GM12878 (cell line): ENCODE data around the gene WDR48. TPM values are rescaled to one million over a fixed set of nuclear protein-coding genes. Genes with fewer than 3 reads are reported as not detected.

Experiments used
- ATAC-seq: fragments of 200-7000 bp; cut with Tn5 transposase; 3 replicates; pipeline ENCODE4 v1.9.1; 2020; ENCODE audit warnings: mild to moderate bottlenecking, moderate library complexity
- BruUV-seq: library from RNA; stranded (reverse); fragments of 400-500 nt; replicated peaks from 2 replicates; lab custom pipeline; 2021; lab: Mats Ljungman, UMichigan
- CTCF ChIA-PET: fragments of 300-600 bp; sonication (Branson Sonifier 250); formaldehyde crosslinking; extraction: SDS; loops from one replicate; lab custom pipeline; 2021; ENCODE audit warnings: inconsistent platforms; lab: Yijun Ruan, JAX
- POLR2A ChIA-PET: fragments of 350-600 bp; formaldehyde crosslinking; extraction: SDS; loops from one replicate; lab custom pipeline; 2021; ENCODE audit warnings: inconsistent platforms; lab: Charles Lee
- RAD21 ChIA-PET: fragments of 300-600 bp; sonication (Branson Sonifier 250); formaldehyde crosslinking; loops from one replicate; lab custom pipeline; 2023; ENCODE audit warnings: antibody characterized with exemption; ENCODE audit not compliant: unreplicated experiment; lab: Charles Lee
- SMC1A ChIA-PET: fragments of 300-600 bp; sonication (Branson Sonifier 250); formaldehyde crosslinking; loops from one replicate; lab custom pipeline; 2023; ENCODE audit not compliant: unreplicated experiment, uncharacterized antibody; lab: Charles Lee
- DNase-seq: peaks from one replicate; pipeline ENCODE4 v3.0.0-alpha.2; 2011; ENCODE audit warnings: low read depth, low spot score
- FAIRE-seq: peaks from 3 replicates; lab custom pipeline; 2011; peaks lifted over from hg19 to GRCh38; lab: Jason Lieb, UNC
- H2AFZ ChIP-seq: 2 replicates; pipeline ENCODE4 v1.6.0; 2011; ENCODE audit warnings: low read depth, low read length, control low read depth; ENCODE audit not compliant: control insufficient read depth
- H3K27ac ChIP-seq: 2 replicates; pipeline ENCODE4 v1.5.1; 2011; ENCODE audit warnings: control low read depth; ENCODE audit not compliant: control insufficient read depth, insufficient read depth
- H3K27me3 ChIP-seq, 2 experiments: replicated peaks in 1 of 2; 2 replicates each; pipeline versions ENCODE4 v1.6.0 to v1.6.1; 2011; ENCODE audit warnings: low read length in 1 of 2; ENCODE audit not compliant: control insufficient read depth in 2 of 2, insufficient read depth in 2 of 2
- H3K36me3 ChIP-seq, 2 experiments: 2 replicates each; pipeline ENCODE4 v1.5.1; 2011; ENCODE audit warnings: low read length in 1 of 2; ENCODE audit not compliant: control insufficient read depth in 2 of 2, insufficient read depth in 2 of 2
- H3K4me1 ChIP-seq: 2 replicates; pipeline ENCODE4 v1.6.1; 2011; ENCODE audit warnings: mild to moderate bottlenecking, low read length, moderate library complexity, mixed read lengths; ENCODE audit not compliant: control insufficient read depth, insufficient read depth
- H3K4me2 ChIP-seq: 2 replicates; pipeline ENCODE4 v1.6.0; 2011; ENCODE audit warnings: control low read depth; ENCODE audit not compliant: control insufficient read depth, insufficient read depth
- H3K4me3 ChIP-seq: fragments of 200-600 bp; sonication (generic); 2 replicates; pipeline ENCODE4 v1.5.1; 2016
- H3K79me2 ChIP-seq: 2 replicates; pipeline ENCODE4 v1.6.0; 2011; ENCODE audit warnings: low read length; ENCODE audit not compliant: control insufficient read depth, insufficient read depth
- H3K9ac ChIP-seq: 2 replicates; pipeline ENCODE4 v1.8.0; 2011; ENCODE audit warnings: low read length, control low read depth, mixed read lengths; ENCODE audit not compliant: control insufficient read depth, insufficient read depth
- H3K9me3 ChIP-seq: replicated peaks from 3 replicates; pipeline ENCODE4 v1.5.1; 2011; ENCODE audit warnings: mild to moderate bottlenecking, low read length; ENCODE audit not compliant: control insufficient read depth, insufficient read depth
- H4K20me1 ChIP-seq: 2 replicates; pipeline ENCODE4 v1.6.0; 2011; ENCODE audit not compliant: control insufficient read depth, insufficient read depth
- CHD1 ChIP-seq: IDR thresholded peaks from 2 replicates; pipeline ENCODE4 v1.6.1; 2012; ENCODE audit warnings: low read depth, low read length, improper control_type of control experiment
- E2F8 ChIP-seq: fragments of 450-650 bp; IDR thresholded peaks from 2 replicates; pipeline ENCODE4 v1.6.1; 2018; ENCODE audit warnings: mild to moderate bottlenecking, low read depth, moderate library complexity; ENCODE audit not compliant: partially characterized antibody
- FOS ChIP-seq: IDR thresholded peaks from 3 replicates; pipeline ENCODE4 v1.6.1; 2011; ENCODE audit warnings: borderline replicate concordance; ENCODE audit not compliant: insufficient read length; ENCODE audit errors: extremely low read depth
- HDGF ChIP-seq: fragments of 450-650 bp; IDR thresholded peaks from 2 replicates; pipeline ENCODE4 v1.6.1; 2016; ENCODE audit warnings: antibody characterized with exemption
- IRF4 ChIP-seq: IDR thresholded peaks from 2 replicates; pipeline ENCODE4 v1.6.1; 2011; ENCODE audit warnings: low read depth, low read length
- MTA3 ChIP-seq: IDR thresholded peaks from 2 replicates; pipeline ENCODE4 v1.6.1; 2012; ENCODE audit warnings: low read length, inconsistent platforms, borderline replicate concordance
- NFYB ChIP-seq: IDR thresholded peaks from 2 replicates; pipeline ENCODE4 v1.6.1; 2011; ENCODE audit warnings: low read depth, mild to moderate bottlenecking, low read length, improper control_type of control experiment, moderate library complexity; ENCODE audit not compliant: insufficient read depth
- PBX3 ChIP-seq: IDR thresholded peaks from 2 replicates; pipeline ENCODE4 v1.6.1; 2011; ENCODE audit warnings: mild to moderate bottlenecking, low read depth, low read length, moderate library complexity; ENCODE audit not compliant: insufficient replicate concordance
- POLR2A ChIP-seq: IDR thresholded peaks from 2 replicates; pipeline ENCODE4 v1.6.1; 2011; ENCODE audit warnings: low read depth, mild to moderate bottlenecking, low read length
- RBBP5 ChIP-seq: fragments of 200-600 bp; sonication (generic); conservative IDR thresholded peaks from 2 replicates; pipeline ENCODE4 v1.6.1; 2016
- SRF ChIP-seq, 2 experiments: IDR thresholded peaks; 2 replicates each; pipeline ENCODE4 v1.6.1; 2011; ENCODE audit warnings: low read depth in 2 of 2, low read length in 2 of 2, mild to moderate bottlenecking in 1 of 2, moderate library complexity in 1 of 2
- WRNIP1 ChIP-seq: IDR thresholded peaks from 2 replicates; pipeline ENCODE4 v1.6.1; 2011; ENCODE audit warnings: low read depth, low read length, improper control_type of control experiment, borderline replicate concordance
- YBX1 ChIP-seq: fragments of 450-650 bp; IDR thresholded peaks from 2 replicates; pipeline ENCODE4 v1.6.1; 2016; ENCODE audit warnings: antibody characterized with exemption
- ZNF384 ChIP-seq: IDR thresholded peaks from 2 replicates; pipeline ENCODE4 v1.6.1; 2012; ENCODE audit warnings: low read depth, mild to moderate bottlenecking, low read length, improper control_type of control experiment, borderline replicate concordance
- WGBS: methylation state at CpG from one replicate; pipeline ENCODE4 v1.1.6; 2016; ENCODE audit warnings: low lambda C conversion rate; ENCODE audit not compliant: insufficient replicate concordance, insufficient coverage; ENCODE audit errors: missing lambda C conversion rate; 5-methylcytosine and 5-hydroxymethylcytosine counted together
- in situ Hi-C: fragments of 300-500 bp; cut with MboI; formaldehyde crosslinking; loops from 9 replicates; pipeline ENCODE4 v1.14.3; 2018; ENCODE audit warnings: mixed read lengths
- intact Hi-C: fragments of 100-400 bp; cut with micrococcal nuclease; formaldehyde crosslinking; loops from one replicate; pipeline ENCODE4 v1.14.2; 2022; ENCODE audit not compliant: unreplicated experiment
- polyA plus RNA-seq, 11 experiments: library from polyadenylated mRNA; depleted of rRNA in 4 of 11; unstranded in 6 of 11; stranded (reverse) in 5 of 11; fragments of >200 nt; fragmentation: Nextera tagmentation in 4 of 11; fragmentation: Illumina TruSeq in 1 of 11; extraction: Ambion mirVana in 4 of 11; extraction: Trizol in 1 of 11; gene quantifications; 1 replicate in 1 of 11; 2 replicates in 10 of 11; pipeline versions ENCODE4 v1.2.1 to v1.2.3, GENCODE V29; 2011 to 2016; ENCODE audit warnings: inconsistent platforms in 2 of 11, missing spikeins in 2 of 11, low read depth in 1 of 11
- total RNA-seq, 4 experiments: library from RNA; depleted of rRNA in 3 of 4; stranded (reverse); fragments of >200 nt in 3 of 4; fragmentation: Illumina TruSeq in 1 of 4; extraction: Trizol in 1 of 4; gene quantifications; 2 replicates each; pipeline versions ENCODE4 v1.2.1 to v1.2.3, GENCODE V29; 2013 to 2021

Gene WDR48
- total and polyA plus RNA-seq, 10 of the 15 experiments (the other 5 are each of a cell fraction or from before 2014, with no cell fraction given): 16.8 to 43.8 (median 29.0) TPM

- H3K27ac ChIP-seq: no peak overlapping the region
- H3K36me3 ChIP-seq: no peaks in the 10 kb centered on the region
- no peak for TF ChIP-seq CHD1
- TF ChIP-seq FOS: no peak
- TF ChIP-seq IRF4: no peak
- TF ChIP-seq NFYB: no peak
- no peak for TF ChIP-seq YBX1
- no peak for TF ChIP-seq PBX3
- TF ChIP-seq POLR2A: no peak
- no peak for TF ChIP-seq E2F8
- TF ChIP-seq WRNIP1: no peak
- TF ChIP-seq HDGF: no peak
- no peak for TF ChIP-seq RBBP5
- TF ChIP-seq MTA3: no peak
- no peak for TF ChIP-seq SRF (IDR thresholded peaks at IDR 0.05; ENCODE audit: low read depth in 2 of 2, low read length in 2 of 2)
- TF ChIP-seq ZNF384: no peak
- FAIRE-seq: no peak
- no peaks in the 10 kb centered on the region for H3K9me3 ChIP-seq
- no peak for ATAC-seq
- BruUV-seq: no TSS peak
- ChIA-PET SMC1A (interaction anchor here (1.2 kb wide), 2 partner anchors 24 to 54 kb away, joined by 3 read pairs; no protein-coding TSS in a partner anchor), RAD21 (no interaction called here), CTCF (no interaction called here), POLR2A (no interaction called here)
- H3K4me3 ChIP-seq: no peak overlapping the region
- H3K27me3 ChIP-seq: no peaks in the 10 kb centered on the region
- H2AFZ ChIP-seq: no peak overlapping the region
- no peak for DNase-seq
- 96% methylated on average over 2 of the region's 2 CpGs for WGBS
- no peaks in the 10 kb centered on the region for H4K20me1 ChIP-seq
- H3K4me1 ChIP-seq: peaks cover 4% of the 10 kb centered on the region
- in situ Hi-C loops: no loop called here
- intact Hi-C loops: no loop called here
- H3K79me2 ChIP-seq: peaks cover 15% of the 10 kb centered on the region
- H3K9ac ChIP-seq: no peak overlapping the region
- H3K4me2 ChIP-seq: no peak overlapping the region
Measured at GRCh38 chr3:39053696-39054095, 1.9 kb downstream of the WDR48 start.
